Spinal cord (tissue), 10 donors: Measurements from ENCODE around the gene NPHP4. TPM values are rescaled to one million over a fixed set of nuclear protein-coding genes. Genes with fewer than 3 reads are reported as not detected.

ENCODE experiments used
- DNase-seq, 6 donors: peaks; one replicate each; pipeline versions ENCODE4 v3.0.0 to v3.0.0-alpha.2; 2013 to 2015; ENCODE audit warnings: low spot score in 6 of 6, low read depth in 4 of 6
- H3K27ac ChIP-seq: one replicate; pipeline ENCODE4 v1.5.1; 2013; ENCODE audit warnings: low read depth, low read length, control low read depth
- H3K27me3 ChIP-seq: one replicate; pipeline ENCODE4 v1.6.1; 2013; ENCODE audit warnings: low read length; ENCODE audit not compliant: control insufficient read depth, insufficient read depth
- H3K36me3 ChIP-seq: one replicate; pipeline ENCODE4 v1.6.1; 2013; ENCODE audit warnings: low read length; ENCODE audit not compliant: control insufficient read depth, insufficient read depth
- H3K4me1 ChIP-seq: one replicate; pipeline ENCODE4 v1.6.1; 2013; ENCODE audit warnings: low read length; ENCODE audit not compliant: control insufficient read depth, insufficient read depth
- H3K4me3 ChIP-seq: one replicate; pipeline ENCODE4 v1.5.1; 2013; ENCODE audit warnings: low read depth, low read length, control low read depth
- H3K9me3 ChIP-seq: one replicate; pipeline ENCODE4 v1.6.1; 2013; ENCODE audit warnings: low read length; ENCODE audit not compliant: control insufficient read depth, insufficient read depth
- WGBS: methylation state at CpG from one replicate; pipeline ENCODE4 v1.1.5; 2013; ENCODE audit warnings: missing lambda C conversion rate; ENCODE audit not compliant: insufficient coverage; 5-methylcytosine and 5-hydroxymethylcytosine counted together
- polyA plus RNA-seq, 2 donors: library from polyadenylated mRNA; unstranded; fragments of 120-200 nt; gene quantifications; one replicate each; pipeline ENCODE4 v1.2.1, GENCODE V29; 2013; ENCODE audit not compliant: insufficient read length in 2 of 2
- total RNA-seq, 2 donors: library from RNA; depleted of rRNA in 1 of 2; stranded (reverse); fragments of 120-200 nt in 1 of 2; fragments of >200 nt in 1 of 2; gene quantifications; one replicate each; pipeline versions ENCODE4 v1.2.3 to v1.2.4, GENCODE V29; 2013 to 2014
- donor health status: healthy.

Gene NPHP4
- total and polyA plus RNA-seq, 4 donors, result 8.0 to 19.2 (median 13.3) TPM

DNA sequence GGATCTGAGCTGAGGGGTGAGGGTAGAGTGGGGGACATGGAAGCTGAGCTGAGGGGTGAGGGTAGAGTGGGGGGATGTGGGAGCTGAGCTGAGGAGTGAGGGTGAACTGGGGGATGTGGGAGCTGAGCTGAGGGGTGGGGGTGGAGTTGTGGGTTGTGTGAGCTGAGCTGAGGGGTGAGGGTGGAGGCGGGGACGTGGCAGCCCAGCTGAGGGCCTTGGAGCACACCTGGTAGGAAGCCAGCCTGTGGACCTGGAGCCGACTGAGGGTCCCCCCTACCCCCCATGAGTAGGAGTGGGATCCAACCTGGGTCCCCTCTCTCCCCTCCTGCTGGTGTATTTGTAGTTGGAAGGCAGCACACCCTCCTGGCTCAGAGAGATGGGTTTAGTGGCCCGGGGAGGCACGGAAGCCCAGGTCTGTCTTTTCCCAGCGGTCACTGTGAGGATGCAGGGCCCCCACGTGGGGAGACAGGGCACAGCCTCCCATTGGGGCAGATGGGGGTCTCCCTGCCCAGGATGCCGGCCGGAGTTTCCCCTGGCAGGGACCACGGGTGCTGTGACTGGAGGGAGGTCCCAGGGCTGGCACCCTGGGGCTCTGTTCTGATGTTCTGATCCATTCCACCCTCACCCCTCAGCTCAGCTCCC lies 13.2 kb upstream of the NPHP4 start:
- DNase-seq, result no peak
- no peak overlapping the region for H3K27ac ChIP-seq
- no peaks in the 10 kb centered on the region for H3K9me3 ChIP-seq
- WGBS, result 68% methylated on average over 6 of the region's 10 CpGs
- H3K4me3 ChIP-seq, result no peak overlapping the region
- H3K27me3 ChIP-seq, result no peaks in the 10 kb centered on the region
- peaks cover 22% of the 10 kb centered on the region for H3K36me3 ChIP-seq
- H3K4me1 ChIP-seq, result peaks cover 41% of the 10 kb centered on the region

DNA sequence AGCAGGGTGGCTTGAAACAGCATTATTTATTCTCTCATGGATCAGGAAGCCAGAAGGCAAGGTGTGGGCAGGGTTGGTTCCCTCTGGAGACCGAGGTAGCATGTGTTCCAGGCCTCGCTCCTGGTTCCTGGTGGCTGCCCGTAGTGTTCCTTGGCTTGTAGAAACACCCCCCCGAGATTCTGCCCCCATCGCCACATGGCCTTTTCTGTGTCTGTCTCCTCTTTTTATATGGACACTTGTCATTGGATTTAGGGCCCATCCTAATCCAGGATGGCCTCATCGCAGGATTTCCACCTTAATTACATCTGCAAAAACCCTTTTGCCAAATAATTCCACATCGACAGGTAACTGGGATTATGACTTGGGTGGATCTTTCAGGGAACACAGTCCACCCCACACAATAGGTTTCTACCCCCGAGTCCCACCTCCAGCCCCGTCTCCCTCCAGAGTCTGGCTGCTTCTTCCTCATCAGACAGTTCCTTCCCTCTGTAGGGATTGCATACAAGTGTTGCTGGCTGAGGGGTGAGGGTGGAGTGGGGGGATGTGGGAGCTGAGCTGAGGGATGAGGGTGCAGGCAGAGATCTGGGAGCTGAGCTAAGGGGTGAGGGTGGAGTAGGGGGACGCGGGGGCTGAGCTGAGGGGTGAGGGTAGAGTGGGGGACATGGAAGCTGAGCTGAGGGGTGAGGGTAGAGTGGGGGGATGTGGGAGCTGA lies 12.3 kb upstream of the NPHP4 start:
- no peak for DNase-seq
- 76% methylated on average over 3 of the region's 11 CpGs for WGBS
- no peak overlapping the region for H3K4me3 ChIP-seq
- H3K36me3 ChIP-seq, result peaks cover 26% of the 10 kb centered on the region
- peaks cover 45% of the 10 kb centered on the region for H3K4me1 ChIP-seq
- H3K27ac ChIP-seq, result no peak overlapping the region
- no peaks in the 10 kb centered on the region for H3K27me3 ChIP-seq
- H3K9me3 ChIP-seq, result no peaks in the 10 kb centered on the region

DNA sequence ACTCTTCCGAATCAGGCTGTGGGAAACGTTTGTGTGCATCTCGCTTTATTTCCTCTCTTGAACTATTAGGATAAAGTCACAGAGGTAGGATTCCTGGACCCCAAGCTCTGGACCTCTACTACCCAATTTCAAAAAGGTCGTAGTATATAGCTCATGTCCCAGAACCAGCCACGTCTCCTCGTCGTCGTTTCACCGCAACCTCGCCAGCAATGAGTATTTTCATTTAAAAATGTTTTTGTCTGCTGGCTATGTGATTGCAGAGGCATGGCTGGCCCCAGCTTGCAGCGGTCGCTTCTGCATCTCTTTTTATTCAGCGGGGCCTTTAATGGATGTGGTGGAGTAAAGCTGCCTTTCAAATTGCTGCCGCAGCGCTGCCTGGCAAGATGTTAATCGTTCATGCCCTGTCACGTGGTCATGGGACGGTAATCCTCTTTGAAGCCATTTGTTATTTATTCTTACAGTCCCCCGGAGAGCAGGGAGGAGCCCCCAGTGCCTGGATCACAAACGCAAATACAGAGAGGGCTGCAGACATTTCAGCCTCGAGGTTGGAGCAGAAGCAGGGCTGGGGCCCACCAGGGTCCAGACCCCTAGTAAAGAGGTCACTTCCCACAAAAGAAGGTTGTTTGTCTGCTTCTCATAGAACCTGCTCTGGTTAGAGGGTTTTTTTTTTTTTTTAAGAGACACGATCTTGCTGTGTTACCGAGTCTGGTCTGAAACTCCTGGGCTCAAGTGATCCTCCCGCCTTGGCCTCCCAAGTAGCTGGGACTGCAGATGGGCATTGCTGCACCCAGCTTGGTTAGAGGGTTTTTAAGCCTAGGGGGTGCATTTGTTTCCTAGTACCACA lies 11.6 kb upstream of the NPHP4 start:
- peaks cover 45% of the 10 kb centered on the region for H3K4me1 ChIP-seq
- H3K4me3 ChIP-seq, result no peak overlapping the region
- WGBS, result 7% methylated on average over 9 of the region's 24 CpGs
- peaks cover 25% of the 10 kb centered on the region for H3K36me3 ChIP-seq
- H3K27me3 ChIP-seq, result no peaks in the 10 kb centered on the region
- no peaks in the 10 kb centered on the region for H3K9me3 ChIP-seq
- peak in 3 of 6 donors; percentile 27 to 93 (median 68) for DNase-seq
- H3K27ac ChIP-seq, result no peak overlapping the region

DNA sequence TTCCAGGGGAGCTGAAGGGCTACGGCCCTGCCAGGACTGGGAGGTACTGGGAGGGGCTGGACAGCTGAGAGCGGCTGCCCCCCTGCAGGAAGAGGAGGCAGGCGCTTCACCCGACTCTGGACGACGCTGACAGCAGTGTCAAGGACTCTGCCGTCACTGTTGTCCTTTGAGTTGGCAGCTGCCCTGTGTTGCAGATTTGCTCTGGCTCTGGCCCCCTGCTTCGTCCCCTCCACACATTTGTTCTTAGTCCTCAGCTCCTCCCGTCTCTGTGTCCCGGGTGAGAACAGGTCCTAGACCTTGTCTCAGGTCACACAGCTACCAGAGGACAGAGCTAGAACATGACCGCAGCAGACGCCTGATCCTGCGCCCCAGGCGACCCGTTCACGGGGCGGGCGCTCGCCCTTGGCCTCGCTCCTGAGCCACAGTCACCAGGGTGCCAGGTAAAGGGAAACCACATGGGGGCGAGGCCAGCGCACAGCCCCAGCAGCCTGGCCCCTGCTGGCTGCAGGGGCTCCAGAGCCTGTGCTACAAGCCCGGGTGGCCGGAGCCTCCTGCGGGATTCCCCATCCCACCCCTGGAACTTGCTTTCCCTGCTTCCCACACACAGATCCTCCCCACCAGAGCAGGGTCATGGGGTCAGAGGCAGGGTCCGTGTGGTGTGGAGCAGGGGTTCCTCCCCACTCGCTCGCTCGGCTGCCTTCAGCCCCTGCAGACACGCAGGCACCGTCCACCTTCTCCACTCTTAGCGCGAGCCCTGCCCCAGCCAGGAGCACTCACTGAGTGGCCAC lies 10.7 kb upstream of the NPHP4 start:
- H3K9me3 ChIP-seq, result no peaks in the 10 kb centered on the region
- no peaks in the 10 kb centered on the region for H3K27me3 ChIP-seq
- H3K4me3 ChIP-seq, result no peak overlapping the region
- no peak overlapping the region for H3K27ac ChIP-seq
- H3K4me1 ChIP-seq, result peaks cover 44% of the 10 kb centered on the region
- no peak for DNase-seq
- H3K36me3 ChIP-seq, result peaks cover 26% of the 10 kb centered on the region
- WGBS, result 52% methylated on average over 31 of the region's 33 CpGs

DNA sequence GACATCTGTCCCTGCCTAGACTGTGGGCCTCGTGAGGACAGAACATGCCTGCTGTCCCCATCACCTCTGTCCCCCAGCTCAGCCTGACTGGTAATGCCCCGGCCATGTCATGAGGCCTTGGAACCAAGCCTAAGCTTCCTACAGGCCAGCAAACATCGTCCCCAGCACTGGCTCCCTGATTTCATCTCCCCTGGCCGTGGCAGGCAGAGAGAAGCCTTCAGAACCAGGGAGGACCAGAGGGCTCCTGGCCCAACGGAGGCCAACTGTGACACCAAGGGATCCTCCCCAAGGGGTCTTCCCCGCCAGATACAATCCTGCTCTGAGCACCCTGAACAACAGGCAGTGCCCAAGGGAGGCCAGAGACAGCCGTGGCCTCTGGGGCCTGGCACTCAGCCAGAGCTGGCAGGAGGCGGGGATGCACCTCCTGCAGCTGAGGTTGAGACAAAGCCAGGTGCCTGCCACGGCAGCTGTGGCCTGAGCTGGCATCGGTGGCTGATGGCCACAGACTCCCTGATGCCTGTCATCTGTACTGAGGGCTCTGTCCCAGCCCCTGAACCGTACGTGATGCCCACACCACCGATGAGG lies 9.9 kb upstream of the NPHP4 start:
- no peak overlapping the region for H3K4me3 ChIP-seq
- H3K4me1 ChIP-seq, result peaks cover 37% of the 10 kb centered on the region

DNA sequence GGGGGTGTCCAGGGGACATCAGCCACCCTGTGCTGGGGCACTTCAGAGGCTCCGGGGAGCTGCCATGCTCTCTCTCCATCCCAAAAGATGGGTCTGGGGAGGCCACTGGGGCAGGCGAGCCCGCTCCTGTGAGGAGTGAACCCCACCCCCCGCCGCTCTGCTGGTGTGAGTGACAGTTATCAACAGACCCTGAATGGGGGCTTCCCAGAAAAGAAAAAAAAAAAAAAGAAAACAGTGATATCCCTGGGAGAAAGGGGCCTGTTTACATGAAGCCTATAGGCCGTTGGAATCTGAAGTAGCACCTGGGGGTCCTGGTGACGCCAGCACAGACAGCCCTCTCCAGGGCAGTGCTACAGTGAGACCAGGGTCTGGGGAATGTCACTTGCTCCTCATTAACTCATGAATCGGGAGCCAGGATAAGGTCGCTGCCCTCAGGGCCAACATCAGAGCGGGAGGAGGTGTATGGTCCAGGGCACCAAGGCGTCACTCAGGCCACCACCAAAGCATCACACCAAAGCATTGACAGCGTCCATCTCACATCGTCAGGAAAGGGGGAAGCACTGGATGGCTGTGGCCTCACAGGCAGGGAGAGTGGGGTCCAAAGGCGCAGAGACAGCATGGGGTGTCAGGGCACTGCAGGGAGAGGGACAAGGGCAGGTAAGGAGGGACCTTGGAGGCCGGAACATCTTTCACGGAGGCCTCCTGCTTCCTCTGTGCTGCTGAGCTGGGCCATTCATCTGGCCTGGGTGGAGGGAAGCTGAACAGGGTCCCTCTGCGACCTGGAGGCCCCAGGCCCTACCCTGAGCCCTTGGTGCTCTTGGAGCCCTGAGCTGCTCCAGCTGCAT lies 8.4 kb upstream of the NPHP4 start:
- H3K27me3 ChIP-seq, result no peaks in the 10 kb centered on the region
- peaks cover 33% of the 10 kb centered on the region for H3K4me1 ChIP-seq
- no peak overlapping the region for H3K27ac ChIP-seq
- no peak overlapping the region for H3K4me3 ChIP-seq
- DNase-seq, result no peak
- H3K9me3 ChIP-seq, result no peaks in the 10 kb centered on the region
- WGBS, result 79% methylated on average over 11 of the region's 17 CpGs
- H3K36me3 ChIP-seq, result peaks cover 35% of the 10 kb centered on the region

More for the DNA sequence above, 9.9 kb upstream of the NPHP4 start:
- Histone ChIP-seq H3K27me3 (no peaks in the 10 kb centered on the region), H3K27ac (no peak overlapping the region), H3K9me3 (no peaks in the 10 kb centered on the region), H3K36me3 (peaks cover 23% of the 10 kb centered on the region)
- DNase-seq, result peak in 1 of 6 donors; percentile 24
- 49% methylated on average over 13 of the region's 13 CpGs for WGBS

DNA sequence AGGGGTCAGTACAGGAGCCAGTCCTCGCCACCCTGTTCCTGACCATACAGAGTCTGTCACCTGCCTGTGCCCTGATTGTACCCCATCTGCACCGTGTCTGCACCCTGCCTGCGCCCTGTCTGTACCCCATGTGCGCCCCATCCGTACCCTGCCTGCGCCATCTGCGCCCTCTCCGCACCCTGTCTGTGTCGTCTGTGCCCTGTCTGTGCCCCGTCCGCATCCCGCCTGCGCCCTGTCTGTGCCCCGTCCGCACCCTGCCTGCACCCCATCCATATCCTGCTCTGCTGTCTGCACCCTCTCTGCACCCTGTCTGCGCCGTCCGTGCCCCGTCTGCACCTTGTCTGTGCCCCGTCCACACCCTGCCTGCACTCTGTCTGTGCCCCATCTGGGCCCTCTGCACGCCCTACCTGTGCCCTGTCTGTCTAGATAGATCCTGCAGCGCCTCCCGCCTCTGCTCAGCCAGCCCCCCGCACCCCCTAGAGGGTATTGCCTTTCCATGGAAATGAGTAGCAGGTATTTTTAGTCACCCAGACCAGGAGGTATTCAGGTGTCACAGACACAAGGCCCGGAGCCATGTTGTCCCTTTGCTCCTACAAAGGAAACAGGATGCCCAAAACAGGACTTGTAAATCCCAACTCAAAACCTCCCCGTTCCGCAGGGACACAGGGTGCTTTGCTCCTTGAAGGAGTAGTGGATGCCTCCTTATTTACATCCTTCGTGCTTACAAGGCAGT lies 7.7 kb upstream of the NPHP4 start:
- Histone ChIP-seq H3K27me3 (no peaks in the 10 kb centered on the region), H3K4me3 (no peak overlapping the region), H3K36me3 (peaks cover 38% of the 10 kb centered on the region), H3K4me1 (peaks cover 33% of the 10 kb centered on the region), H3K27ac (no peak overlapping the region), H3K9me3 (no peaks in the 10 kb centered on the region)
- WGBS, result 90% methylated on average over 24 of the region's 28 CpGs
- no peak for DNase-seq

DNA sequence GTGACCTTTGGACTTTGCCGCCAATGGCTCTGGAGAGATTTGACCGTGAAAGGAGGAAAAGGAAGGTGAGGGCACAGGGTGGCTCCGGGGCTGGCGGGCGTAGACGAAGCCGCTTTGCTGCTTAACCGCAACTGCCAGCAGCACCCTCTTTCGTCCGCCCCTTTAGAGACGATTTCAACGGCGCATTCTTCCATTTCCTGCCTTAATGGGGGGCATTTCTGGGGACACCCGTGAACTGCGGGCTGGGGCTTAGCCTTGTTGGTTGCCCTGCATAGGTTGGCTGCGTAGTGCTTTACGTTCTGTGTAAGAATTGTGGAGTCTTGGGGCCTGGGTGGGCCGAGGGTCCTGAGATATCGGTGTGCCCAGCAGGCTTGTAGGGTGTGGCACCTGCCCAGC lies 6.7 kb upstream of the NPHP4 start:
- no peaks in the 10 kb centered on the region for H3K9me3 ChIP-seq
- H3K27ac ChIP-seq, result no peak overlapping the region
- no peaks in the 10 kb centered on the region for H3K27me3 ChIP-seq
- peaks cover 37% of the 10 kb centered on the region for H3K4me1 ChIP-seq
- H3K36me3 ChIP-seq, result peaks cover 38% of the 10 kb centered on the region
- no peak overlapping the region for H3K4me3 ChIP-seq
- WGBS, result 88% methylated on average over 19 of the region's 19 CpGs
- DNase-seq, result no peak
